HUDEP-2 (cell line): ENCODE data around the gene CCDC159.
"Not testable (repeated sequence)": the region's sequence is repeated elsewhere in the genome, so short reads cannot be mapped to it uniquely, and the experiment has no call there.

ENCODE experiments used
- DNase-seq, 76 experiments: peaks; one replicate each; lab custom pipeline; 2025; ENCODE audit not compliant: unreplicated experiment in 76 of 76; lab: John Stamatoyannopoulos, UW

Gene CCDC159

DNA sequence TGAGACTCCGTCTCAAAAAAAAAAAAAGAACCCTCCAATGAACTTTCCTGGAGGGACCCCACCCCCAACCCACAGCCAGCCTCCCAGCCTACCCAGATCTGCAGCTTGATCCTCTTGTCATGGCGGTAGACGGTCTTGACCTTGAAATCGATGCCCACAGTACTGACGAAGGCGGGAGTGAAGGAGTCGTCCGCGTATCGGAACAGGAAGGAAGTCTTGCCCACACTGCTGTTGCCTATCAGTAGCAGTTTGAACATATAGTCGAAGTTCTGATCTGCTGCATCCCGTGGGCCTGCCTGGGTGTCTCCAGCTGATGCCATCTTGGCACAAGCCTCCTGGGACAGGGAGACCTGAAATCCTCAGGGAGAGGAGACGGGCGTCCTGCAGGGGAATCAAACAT lies 9.2 kb upstream of the CCDC159 start:
- no peak for DNase-seq

GRCh38 chr19:11338121-11338520 lies 8.2 kb upstream of the CCDC159 start:
- no peak for DNase-seq

- DNase-seq: peak in 1 of 76 experiments; percentile 8
Observed at GRCh38 chr19:11338569-11339253, 7.6 kb upstream of the CCDC159 start.

DNA sequence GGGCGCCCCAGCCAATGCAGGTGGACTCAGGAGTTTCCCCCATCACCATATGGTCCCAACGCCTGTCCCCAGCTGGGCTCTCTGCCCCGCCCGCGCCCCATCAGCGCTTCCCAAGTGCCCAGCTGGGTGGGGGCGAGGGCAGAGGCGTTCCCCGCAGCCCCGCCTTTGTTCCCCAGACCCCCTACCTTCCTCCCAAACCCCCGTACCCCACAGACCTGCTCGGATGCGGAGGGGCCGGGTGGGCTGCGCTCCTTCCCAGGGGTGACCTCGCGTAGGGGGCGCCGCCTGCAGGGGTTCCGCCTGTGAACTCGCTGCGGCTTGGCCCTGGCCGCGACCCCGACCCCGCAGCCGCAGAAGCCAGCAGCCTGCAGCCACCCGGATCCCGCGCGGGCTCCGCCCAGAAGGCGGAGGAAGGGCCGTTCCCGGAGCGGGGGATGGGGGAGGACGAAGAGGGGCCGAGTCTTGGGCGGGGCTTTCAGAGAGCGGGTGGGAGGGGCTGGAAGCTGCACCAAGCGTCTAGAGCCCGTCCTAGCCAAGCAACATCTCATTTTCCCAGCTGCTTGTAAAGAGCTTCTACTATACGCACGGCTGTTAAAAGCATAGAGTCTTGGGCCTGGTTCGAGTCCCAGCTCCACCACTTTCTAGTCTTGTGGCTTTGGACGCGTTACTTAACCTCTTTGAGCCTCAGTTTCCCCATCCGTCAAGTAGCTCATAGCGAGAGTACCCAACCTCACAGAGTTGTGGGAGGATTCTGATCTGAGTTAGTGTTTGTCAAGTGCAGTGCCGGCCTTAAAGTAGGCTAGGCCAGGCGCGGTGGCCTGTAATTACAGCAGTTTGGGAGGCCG lies 6.8 kb upstream of the CCDC159 start, which contains the start of gene RAB3D:
Gene RAB3D (minus strand): TSS at position 404 of the 845 bp plus-strand sequence. CDS start 2,258 bp downstream, outside the sequence.
- DNase-seq: peak in 73 of 76 experiments; percentile 25 to 95 (median 82)

- not testable (repeated sequence) for DNase-seq
Observed at GRCh38 chr19:11340099-11340467, 6.2 kb upstream of the CCDC159 start.

DNA sequence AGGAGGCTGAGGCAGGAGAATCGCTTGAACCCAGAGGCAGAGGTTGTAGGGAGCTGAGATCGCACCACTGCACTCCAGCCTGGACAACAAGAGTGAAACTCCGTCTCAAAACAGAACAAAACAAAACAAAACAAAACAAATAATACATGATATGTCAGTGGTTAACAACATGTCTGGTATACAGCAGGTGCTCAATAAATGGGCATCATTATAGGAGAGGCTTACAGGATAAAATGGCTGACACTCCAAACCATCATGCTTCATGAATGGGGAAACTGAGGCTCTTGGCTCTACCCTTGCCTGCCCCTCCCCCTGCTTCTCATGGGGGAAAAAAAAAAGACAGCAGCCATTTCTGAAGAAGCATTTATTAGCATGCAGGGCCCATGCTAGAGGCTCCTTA lies 3.9 kb upstream of the CCDC159 start:
- DNase-seq: no peak

DNA sequence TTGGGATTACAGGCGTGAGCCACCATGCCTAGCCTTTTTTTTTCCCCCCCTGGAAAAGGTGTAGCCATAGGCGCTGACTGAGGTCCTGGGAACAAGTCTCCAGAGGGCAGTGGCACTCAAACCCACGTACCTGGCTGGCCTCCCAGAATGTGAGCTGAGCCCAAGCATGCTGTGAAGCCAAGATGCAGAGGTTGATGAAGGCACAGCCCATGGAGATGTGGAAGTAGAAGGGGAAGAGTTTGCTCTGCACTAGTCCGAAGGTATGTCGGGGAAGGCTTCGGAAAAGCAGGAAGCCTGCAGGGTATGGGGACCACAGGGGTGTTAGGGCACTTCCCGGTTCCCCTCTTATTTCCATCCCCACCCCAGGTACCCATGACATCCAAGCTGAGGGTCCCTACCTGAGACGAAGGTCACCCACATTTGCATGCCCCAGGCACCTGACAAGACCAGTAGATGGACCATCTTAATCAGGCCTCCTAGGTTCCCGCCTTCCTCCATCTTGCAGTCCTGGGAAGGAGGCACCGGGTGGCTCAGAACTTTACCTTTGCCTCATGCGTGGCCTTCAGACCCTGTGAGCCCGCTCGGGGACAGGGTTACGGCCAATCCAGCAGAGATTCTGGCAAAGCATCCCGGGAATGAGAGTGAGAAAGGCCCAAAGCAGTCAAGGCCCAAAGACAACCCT lies 1.1 kb upstream of the CCDC159 start:
- peak in 1 of 76 experiments; percentile 10 for DNase-seq

GRCh38 chr19:11347546-11348039 lies 1.3 kb downstream of the CCDC159 start:
- no peak for DNase-seq

GRCh38 chr19:11349171-11349570 lies 2.9 kb downstream of the CCDC159 start:
- no peak for DNase-seq

- not testable (repeated sequence) for DNase-seq
Observed at GRCh38 chr19:11354102-11354501, 7.8 kb downstream of the CCDC159 start.

DNA sequence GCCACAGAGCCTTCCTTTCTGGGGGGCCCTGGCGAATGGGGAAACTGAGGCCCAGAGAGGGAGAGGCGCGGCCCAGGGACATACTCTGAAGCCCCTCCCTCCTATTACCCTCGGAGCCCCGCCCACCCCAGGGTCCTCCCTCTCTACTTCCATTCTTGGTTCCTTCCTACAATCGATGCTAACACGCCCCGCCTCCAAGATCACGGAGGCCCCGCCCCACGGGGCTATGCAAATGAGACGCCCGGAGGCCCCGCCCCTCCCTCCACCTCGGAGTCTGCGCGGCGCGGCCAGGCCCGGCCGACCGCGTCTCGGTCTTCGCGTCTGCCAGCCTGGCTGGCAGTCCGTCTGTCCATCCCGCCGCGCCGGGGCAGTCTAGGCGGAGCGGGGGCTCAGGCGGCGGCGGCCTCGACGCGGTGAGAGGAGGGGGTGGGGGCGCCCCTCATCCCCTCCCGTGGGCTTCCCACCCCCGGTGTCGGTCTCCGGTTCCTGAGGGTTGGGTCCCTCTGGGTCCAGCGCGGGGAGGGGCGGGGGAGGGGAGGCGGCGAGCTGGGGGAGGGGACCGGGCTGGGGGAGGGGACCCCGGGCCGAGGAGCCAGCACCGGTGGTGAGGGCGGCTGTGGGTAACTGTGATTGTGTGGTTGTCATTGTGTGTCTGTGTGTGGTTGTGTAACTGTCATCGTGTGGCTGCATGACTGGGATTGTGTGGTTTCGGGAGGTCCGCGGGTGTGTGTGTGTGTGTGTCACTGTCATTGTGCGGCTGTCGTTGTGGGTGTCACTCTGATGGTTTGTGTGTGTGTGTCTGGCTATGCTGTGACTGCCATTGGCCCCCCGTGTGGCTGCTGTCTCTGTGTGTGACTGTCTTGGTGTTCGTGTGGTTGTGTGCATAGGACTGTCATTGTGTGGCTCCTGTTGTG lies 9.1 kb downstream of the CCDC159 start, which contains the start of gene PLPPR2:
Gene PLPPR2 (plus strand): TSS at position 273 of the 914 bp plus-strand sequence. CDS start 2,242 bp downstream, outside the sequence.
- DNase-seq: peak in 73 of 76 experiments; percentile 36 to 93 (median 81)

- DNase-seq: no peak
Observed at GRCh38 chr19:11356074-11356397, 9.7 kb downstream of the CCDC159 start.

- no peak for DNase-seq
Observed at GRCh38 chr19:11356676-11357550, 10.6 kb downstream of the CCDC159 start.

DNA sequence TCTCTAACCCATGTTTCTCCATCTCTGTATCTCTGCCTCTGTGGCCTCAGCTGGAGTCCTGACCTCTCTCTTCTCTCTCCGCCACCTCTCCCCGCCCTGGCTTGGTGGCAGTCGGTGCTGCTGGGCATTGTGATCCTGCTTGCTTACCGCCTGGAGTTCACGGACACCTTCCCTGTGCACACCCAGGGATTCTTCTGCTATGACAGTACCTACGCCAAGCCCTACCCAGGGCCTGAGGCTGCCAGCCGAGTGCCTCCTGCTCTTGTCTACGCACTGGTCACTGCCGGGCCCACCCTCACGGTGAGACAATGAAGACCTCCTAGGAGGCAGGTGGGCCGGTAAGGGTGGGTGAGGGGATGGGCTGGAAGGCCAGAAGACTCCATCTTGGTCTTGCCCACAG lies 13.1 kb downstream of the CCDC159 start:
- DNase-seq: no peak

GRCh38 chr19:11361037-11361770 lies 14.9 kb downstream of the CCDC159 start:
- peak in 58 of 76 experiments; percentile 14 to 87 (median 59) for DNase-seq

DNA sequence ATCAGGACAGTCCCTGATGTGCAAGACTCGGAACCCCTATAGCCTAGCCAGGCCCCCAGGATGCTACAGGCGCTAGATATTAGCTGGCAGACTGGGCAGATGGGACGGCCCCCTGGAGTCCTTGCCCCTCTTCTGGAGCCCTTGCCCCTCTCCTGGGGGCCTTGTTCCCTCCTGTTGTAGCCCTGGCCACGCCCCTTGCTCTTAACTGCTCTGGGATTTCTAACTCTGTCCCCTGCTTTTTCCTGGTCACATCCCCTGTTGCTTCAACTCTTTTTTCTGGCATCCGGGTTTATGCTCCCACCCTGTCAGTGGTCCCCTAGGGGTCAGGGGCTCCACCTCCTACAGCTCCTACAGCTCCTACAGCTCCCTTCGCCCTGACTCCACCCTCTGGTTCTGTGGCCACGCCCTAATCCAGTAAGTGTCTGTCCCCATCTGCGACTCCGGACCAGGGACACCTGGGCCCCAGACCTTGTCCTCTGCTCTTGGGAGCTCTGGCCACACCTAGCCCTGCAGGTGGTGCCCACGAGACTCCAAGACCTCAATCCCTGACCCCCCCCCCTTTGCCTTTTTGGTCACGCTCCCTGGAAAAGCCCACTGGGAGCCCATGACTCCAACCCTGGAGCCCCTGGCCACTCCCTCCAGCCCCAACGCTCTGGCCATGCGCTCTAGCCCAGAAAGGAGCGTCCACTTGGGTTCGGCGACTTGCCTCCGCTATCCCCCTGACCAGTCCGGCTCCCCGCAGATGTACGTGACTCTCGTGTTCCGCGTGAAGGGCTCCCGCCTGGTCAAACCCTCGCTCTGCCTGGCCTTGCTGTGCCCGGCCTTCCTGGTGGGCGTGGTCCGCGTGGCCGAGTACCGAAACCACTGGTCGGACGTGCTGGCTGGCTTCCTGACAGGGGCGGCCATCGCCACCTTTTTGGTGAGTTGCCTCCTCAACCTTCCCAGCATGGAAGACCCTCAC lies 15.7 kb downstream of the CCDC159 start:
- no peak for DNase-seq

GRCh38 chr19:11363881-11364280 lies 17.6 kb downstream of the CCDC159 start:
- DNase-seq: no peak
